Endothelial cell of umbilical vein (primary cell): Measurements from ENCODE around the gene SLC12A8. TPM values are rescaled to one million over a fixed set of nuclear protein-coding genes. Genes with fewer than 3 reads are reported as not detected.

Experiments used
- BruUV-seq: library from RNA; stranded (reverse); fragments of 400-500 nt; replicated peaks from 2 replicates; lab custom pipeline; 2021; lab: Mats Ljungman, UMichigan
- CTCF ChIA-PET: fragments of 300-600, 350-600 bp; sonication (Branson Sonifier 250); formaldehyde crosslinking; loops from one replicate; lab custom pipeline; 2021; ENCODE audit warnings: antibody characterized with exemption, inconsistent platforms; lab: Charles Lee
- POLR2A ChIA-PET: fragments of 300-600, 350-600 bp; sonication (Branson Sonifier 250); formaldehyde crosslinking; loops from one replicate; lab custom pipeline; 2021; ENCODE audit warnings: antibody characterized with exemption, inconsistent platforms; lab: Charles Lee
- DNase-seq: peaks from one replicate; pipeline ENCODE4 v3.0.0-alpha.2; 2011; ENCODE audit warnings: low read depth, low spot score
- FAIRE-seq: peaks from 2 replicates; lab custom pipeline; 2011; peaks lifted over from hg19 to GRCh38; lab: Jason Lieb, UNC
- H2AFZ ChIP-seq: 2 replicates; pipeline ENCODE4 v1.6.0; 2012; ENCODE audit warnings: low read depth, low read length, control low read depth, inconsistent platforms
- H3K27ac ChIP-seq: 2 replicates; pipeline ENCODE4 v1.5.1; 2011; ENCODE audit warnings: low read depth, mild to moderate bottlenecking, control low read depth, low read length, moderate library complexity; ENCODE audit not compliant: insufficient read depth
- H3K27me3 ChIP-seq, 2 experiments: 2 replicates each; pipeline versions ENCODE4 v1.6.0 to v1.6.1; 2011; ENCODE audit warnings: low read length in 2 of 2, mixed read lengths in 1 of 2; ENCODE audit not compliant: control insufficient read depth in 2 of 2, insufficient read depth in 2 of 2
- H3K36me3 ChIP-seq, 2 experiments: 2 replicates in 1 of 2; 3 replicates in 1 of 2; pipeline ENCODE4 v1.5.1; 2011; ENCODE audit warnings: low read length in 2 of 2, mild to moderate bottlenecking in 1 of 2, moderate library complexity in 1 of 2; ENCODE audit not compliant: control insufficient read depth in 2 of 2, insufficient read depth in 2 of 2; ENCODE audit errors: extremely low read depth in 1 of 2
- H3K4me1 ChIP-seq: 3 replicates; pipeline ENCODE4 v1.5.1; 2011; ENCODE audit warnings: mild to moderate bottlenecking, low read length; ENCODE audit not compliant: control insufficient read depth, insufficient read depth; ENCODE audit errors: extremely low read depth
- H3K4me2 ChIP-seq: 2 replicates; pipeline ENCODE4 v1.6.1; 2011; ENCODE audit warnings: low read length, control low read depth, mixed read lengths; ENCODE audit not compliant: insufficient read depth
- H3K4me3 ChIP-seq, 3 experiments: fragments of 200-600 bp in 1 of 3; sonication (generic), shearing (Covaris generic) in 1 of 3; replicated peaks in 1 of 3; 2 replicates each; pipeline ENCODE4 v1.5.1; 2011 to 2016; ENCODE audit warnings: control low read depth in 3 of 3, low read length in 3 of 3, mild to moderate bottlenecking in 2 of 3, inconsistent platforms in 1 of 3, low read depth in 1 of 3, moderate library complexity in 1 of 3; ENCODE audit not compliant: insufficient read depth in 1 of 3
- H3K79me2 ChIP-seq: 2 replicates; pipeline ENCODE4 v1.6.0; 2012; ENCODE audit warnings: low read length, inconsistent platforms; ENCODE audit not compliant: control insufficient read depth, insufficient read depth
- H3K9ac ChIP-seq: replicated peaks from 2 replicates; pipeline ENCODE3; 2011; ENCODE audit warnings: low read length, control low read depth; ENCODE audit not compliant: insufficient read depth; ENCODE audit errors: extremely low read depth
- H3K9me1 ChIP-seq: replicated peaks from 3 replicates; pipeline ENCODE4 v1.6.0; 2011; ENCODE audit warnings: mild to moderate bottlenecking, low read length; ENCODE audit not compliant: control insufficient read depth, insufficient read depth; ENCODE audit errors: extremely low read depth
- H3K9me3 ChIP-seq: replicated peaks from 2 replicates; pipeline ENCODE4 v1.5.1; 2012; ENCODE audit warnings: low read length, inconsistent platforms; ENCODE audit not compliant: control insufficient read depth, insufficient read depth
- H4K20me1 ChIP-seq: replicated peaks from 2 replicates; pipeline ENCODE3; 2011; ENCODE audit warnings: mild to moderate bottlenecking, low read length; ENCODE audit not compliant: control insufficient read depth, insufficient read depth; ENCODE audit errors: extremely low read depth
- CTCF ChIP-seq, 2 donors: IDR thresholded peaks; 1 replicate in 1 of 2; 2 replicates in 1 of 2; pipeline ENCODE4 v1.5.1; 2011; ENCODE audit warnings: low read length in 2 of 2, mild to moderate bottlenecking in 2 of 2, moderate library complexity in 2 of 2, control low read depth in 1 of 2, inconsistent platforms in 1 of 2, low read depth in 1 of 2; ENCODE audit not compliant: insufficient read depth in 1 of 2; ENCODE audit errors: extremely low read depth in 1 of 2
- EZH2 ChIP-seq: IDR thresholded peaks from 2 replicates; pipeline ENCODE4 v1.6.1; 2012; ENCODE audit warnings: borderline replicate concordance, low read depth, mild to moderate bottlenecking, moderate library complexity, low read length, inconsistent platforms; ENCODE audit not compliant: severe bottlenecking
- FOS ChIP-seq: IDR thresholded peaks from 2 replicates; pipeline ENCODE4 v1.6.1; 2011; ENCODE audit warnings: mild to moderate bottlenecking, low read length, moderate library complexity, borderline replicate concordance; ENCODE audit not compliant: insufficient read depth
- GATA2 ChIP-seq: IDR thresholded peaks from 2 replicates; pipeline ENCODE4 v1.7.0; 2011; ENCODE audit warnings: low read depth, mild to moderate bottlenecking, moderate library complexity, mixed read lengths, low read length; ENCODE audit not compliant: insufficient read length, insufficient read depth
- JUN ChIP-seq: IDR thresholded peaks from 2 replicates; pipeline ENCODE4 v1.6.1; 2011; ENCODE audit warnings: borderline replicate concordance, low read depth; ENCODE audit not compliant: insufficient read length, insufficient read depth
- MAX ChIP-seq: IDR thresholded peaks from 2 replicates; pipeline ENCODE4 v1.6.1; 2011; ENCODE audit not compliant: insufficient read depth, insufficient read length
- MYC ChIP-seq: IDR thresholded peaks from one replicate; pipeline ENCODE4 v1.6.1; 2011; ENCODE audit warnings: mild to moderate bottlenecking, low read depth, low read length
- POLR2A ChIP-seq: IDR thresholded peaks from 2 replicates; pipeline ENCODE4 v1.6.1; 2012; ENCODE audit warnings: low read depth, mild to moderate bottlenecking, control low read depth, low read length
- POLR2AphosphoS5 ChIP-seq: IDR thresholded peaks from 2 replicates; pipeline ENCODE4 v1.6.1; 2012; ENCODE audit warnings: low read depth, mild to moderate bottlenecking, control low read depth, low read length, moderate library complexity; ENCODE audit not compliant: insufficient read depth
- dilution Hi-C: fragments of 300-500 bp; cut with MboI; formaldehyde crosslinking; loops from one replicate; pipeline ENCODE4 v1.15.0; 2019; ENCODE audit warnings: low sequenced_read_pairs; ENCODE audit not compliant: extremely low pct_ligation_motif_present
- intact Hi-C: fragments of 100-400 bp; cut with micrococcal nuclease; formaldehyde crosslinking; loops from one replicate; pipeline ENCODE4 v1.10.0; 2022
- polyA plus RNA-seq, 4 experiments: library from polyadenylated mRNA; depleted of rRNA in 3 of 4; stranded (reverse) in 3 of 4; unstranded in 1 of 4; fragments of >200 nt; gene quantifications; 2 replicates each; pipeline versions ENCODE4 v1.2.1 to v1.2.3, GENCODE V29; 2011 to 2012; ENCODE audit warnings: missing spikeins in 1 of 4
- total RNA-seq: library from RNA; stranded (reverse); gene quantifications from 2 replicates; pipeline ENCODE4 v1.2.3, GENCODE V29; 2021

Gene SLC12A8
- total and polyA plus RNA-seq, 2 donors (not counting 3 experiments of a cell fraction or from before 2014, with no cell fraction given), result 0.86 to 0.90 TPM

- Histone ChIP-seq H4K20me1 (no peaks in the 10 kb centered on the region), H3K9ac (no peak overlapping the region), H3K27me3 (no peaks in the 10 kb centered on the region), H3K36me3 (no peaks in the 10 kb centered on the region), H3K9me1 (no peaks in the 10 kb centered on the region), H3K4me2 (no peak overlapping the region), H3K4me1 (peaks cover 6% of the 10 kb centered on the region), H3K4me3 (no peak overlapping the region), H3K27ac (no peak overlapping the region), H2AFZ (no peak overlapping the region), H3K79me2 (no peaks in the 10 kb centered on the region), H3K9me3 (no peaks in the 10 kb centered on the region)
- ChIA-PET POLR2A (no interaction called here), CTCF (no interaction called here)
- intact Hi-C loops (no loop called here), dilution Hi-C loops (no loop called here)
- DNase-seq (no peak), FAIRE-seq (no peak)
- TF ChIP-seq JUN (no peak), MYC (no peak), CTCF (IDR thresholded peaks at IDR 0.05; ENCODE audit: extremely low read depth in 1 of 2, insufficient read depth in 1 of 2, low read depth in 1 of 2, low read length in 2 of 2) (no peak), POLR2AphosphoS5 (no peak), POLR2A (no peak), EZH2 (no peak), FOS (no peak), MAX (no peak), GATA2 (no peak)
- no TSS peak for BruUV-seq
Measured at GRCh38 chr3:125076464-125076863, 136.1 kb downstream of the SLC12A8 start.
